ENCODE data around the gene PTER.

PTER gene

GRCh38 chr10:16545116-16545736 lies 108.4 kb downstream of the PTER start:
- DNase-seq = no peak

DNA sequence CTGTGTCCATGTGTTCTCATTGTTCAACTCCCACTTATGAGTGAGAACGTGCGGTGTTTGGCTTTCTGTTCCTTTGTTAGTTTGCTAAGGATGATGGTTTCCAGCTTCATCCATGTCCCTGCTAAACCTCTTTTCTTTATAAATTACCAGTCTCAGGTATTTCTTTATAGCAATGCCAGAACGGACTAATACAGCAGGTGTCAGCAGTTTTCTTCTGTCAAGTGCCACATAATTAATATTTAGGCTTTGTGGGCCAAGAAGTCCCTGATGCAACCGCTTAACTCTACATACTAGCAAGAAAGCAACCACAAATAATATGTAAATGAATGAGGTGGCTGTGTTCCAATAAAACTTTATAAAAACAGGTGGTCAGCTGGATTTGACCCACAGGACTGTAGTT lies 111.2 kb downstream of the PTER start:
- no peak for DNase-seq

DNA sequence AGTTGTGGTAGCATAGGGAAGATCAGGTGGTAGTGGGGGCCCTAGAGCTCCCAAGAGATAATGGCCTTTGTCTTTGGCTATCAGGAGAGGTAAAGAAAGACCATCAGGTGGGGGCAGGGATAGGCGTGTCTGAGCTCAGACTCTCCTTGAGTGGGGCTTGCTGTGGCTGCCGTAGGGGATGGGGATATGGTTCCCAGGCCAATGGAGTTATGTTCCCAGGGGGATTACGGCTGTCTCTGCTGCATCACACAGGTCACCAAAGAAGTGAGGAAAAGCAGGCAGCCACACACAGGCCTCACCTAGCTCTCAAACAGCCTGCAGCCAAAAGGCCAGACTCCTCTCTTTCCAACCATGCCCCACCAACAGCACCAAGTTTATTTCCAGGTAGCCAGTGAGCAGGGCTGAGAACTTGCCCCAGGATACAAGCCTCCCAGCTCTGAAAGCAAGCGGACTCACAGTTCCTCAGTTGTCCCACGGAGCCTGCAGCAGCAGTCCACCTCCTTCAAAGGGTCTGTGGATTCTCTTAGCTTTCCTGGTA lies 122.5 kb downstream of the PTER start:
- no peak for DNase-seq

GRCh38 chr10:16562891-16563290 lies 126.1 kb downstream of the PTER start:
- no peak for DNase-seq

All from stimulated activated CD4-positive, alpha-beta T cell treated with anti-CD3 and anti-CD28 coated beads, Interleukin-1b, Interleukin-23, amount 100 ng/mL, for 48 hours (primary cell).